Measurements from ENCODE around the gene ACIN1. TPM values are rescaled to one million over a fixed set of nuclear protein-coding genes. Genes with fewer than 3 reads are reported as not detected.

Gene ACIN1
- total and polyA plus RNA-seq, 2 of the 13 experiments (the other 11 are each of a cell fraction or from before 2014, with no cell fraction given), result 165 to 183 TPM

DNA sequence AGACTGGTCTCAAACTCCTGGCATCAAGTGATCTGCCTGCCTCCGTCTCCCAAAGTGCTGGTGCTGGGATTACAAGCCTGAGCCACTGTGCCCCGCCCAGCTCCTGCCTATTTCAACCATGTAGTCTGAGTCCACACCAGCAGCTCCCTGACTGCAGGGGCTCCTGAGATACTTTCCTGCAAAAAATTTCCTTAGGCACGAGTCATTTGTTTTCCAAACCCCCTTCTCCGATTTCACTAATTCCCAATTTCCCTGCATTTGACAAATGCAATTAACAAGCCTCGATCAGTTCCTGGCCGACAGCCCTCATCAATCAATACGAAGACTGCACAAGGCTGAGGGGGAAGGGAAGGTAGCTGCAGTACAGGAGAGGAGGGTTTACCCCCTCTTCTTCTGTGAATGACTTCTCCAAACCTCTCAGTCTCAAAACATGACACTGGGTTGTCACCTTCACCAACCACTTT, 70.3 kb downstream of the ACIN1 start (continued):
- no peak for TF ChIP-seq EP300 (IDR thresholded peaks at IDR 0.05; ENCODE audit: low read depth in 2 of 2, low read length in 2 of 2)
- 0 out of 2 replicates have a peak, but pooled peaks have one; percentile 21 for TF ChIP-seq EP300 (CRISPR knock-in tag; IDR thresholded peaks at IDR 0.05; ENCODE audit: borderline replicate concordance)
- 0 out of 2 replicates have a peak, but pooled peaks have one; percentile 47 for TF ChIP-seq TOPORS (CRISPR knock-in tag; IDR thresholded peaks at IDR 0.05)
- TF ChIP-seq, protein P1, sequence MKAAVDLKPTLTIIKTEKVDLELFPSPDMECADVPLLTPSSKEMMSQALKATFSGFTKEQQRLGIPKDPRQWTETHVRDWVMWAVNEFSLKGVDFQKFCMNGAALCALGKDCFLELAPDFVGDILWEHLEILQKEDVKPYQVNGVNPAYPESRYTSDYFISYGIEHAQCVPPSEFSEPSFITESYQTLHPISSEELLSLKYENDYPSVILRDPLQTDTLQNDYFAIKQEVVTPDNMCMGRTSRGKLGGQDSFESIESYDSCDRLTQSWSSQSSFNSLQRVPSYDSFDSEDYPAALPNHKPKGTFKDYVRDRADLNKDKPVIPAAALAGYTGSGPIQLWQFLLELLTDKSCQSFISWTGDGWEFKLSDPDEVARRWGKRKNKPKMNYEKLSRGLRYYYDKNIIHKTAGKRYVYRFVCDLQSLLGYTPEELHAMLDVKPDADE (CRISPR knock-in tag; IDR thresholded peaks at IDR 0.05), result no peak
- TF ChIP-seq CBX5 (CRISPR knock-in tag; IDR thresholded peaks at IDR 0.05; ENCODE audit: borderline replicate concordance), result 0 out of 2 replicates have a peak, but pooled peaks have one; percentile 12
- TF ChIP-seq, protein P2, sequence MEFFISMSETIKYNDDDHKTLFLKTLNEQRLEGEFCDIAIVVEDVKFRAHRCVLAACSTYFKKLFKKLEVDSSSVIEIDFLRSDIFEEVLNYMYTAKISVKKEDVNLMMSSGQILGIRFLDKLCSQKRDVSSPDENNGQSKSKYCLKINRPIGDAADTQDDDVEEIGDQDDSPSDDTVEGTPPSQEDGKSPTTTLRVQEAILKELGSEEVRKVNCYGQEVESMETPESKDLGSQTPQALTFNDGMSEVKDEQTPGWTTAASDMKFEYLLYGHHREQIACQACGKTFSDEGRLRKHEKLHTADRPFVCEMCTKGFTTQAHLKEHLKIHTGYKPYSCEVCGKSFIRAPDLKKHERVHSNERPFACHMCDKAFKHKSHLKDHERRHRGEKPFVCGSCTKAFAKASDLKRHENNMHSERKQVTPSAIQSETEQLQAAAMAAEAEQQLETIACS (CRISPR knock-in tag; IDR thresholded peaks at IDR 0.05), result 0 out of 2 replicates have a peak, but pooled peaks have one; percentile 17
- peak; percentile 39; the same call in 1 of the 2 replicates for TF ChIP-seq AHR (CRISPR knock-in tag; IDR thresholded peaks at IDR 0.05)
- no peak for TF ChIP-seq HCFC1 (IDR thresholded peaks at IDR 0.05; ENCODE audit: low read depth, low read length)
- TF ChIP-seq, protein P3, sequence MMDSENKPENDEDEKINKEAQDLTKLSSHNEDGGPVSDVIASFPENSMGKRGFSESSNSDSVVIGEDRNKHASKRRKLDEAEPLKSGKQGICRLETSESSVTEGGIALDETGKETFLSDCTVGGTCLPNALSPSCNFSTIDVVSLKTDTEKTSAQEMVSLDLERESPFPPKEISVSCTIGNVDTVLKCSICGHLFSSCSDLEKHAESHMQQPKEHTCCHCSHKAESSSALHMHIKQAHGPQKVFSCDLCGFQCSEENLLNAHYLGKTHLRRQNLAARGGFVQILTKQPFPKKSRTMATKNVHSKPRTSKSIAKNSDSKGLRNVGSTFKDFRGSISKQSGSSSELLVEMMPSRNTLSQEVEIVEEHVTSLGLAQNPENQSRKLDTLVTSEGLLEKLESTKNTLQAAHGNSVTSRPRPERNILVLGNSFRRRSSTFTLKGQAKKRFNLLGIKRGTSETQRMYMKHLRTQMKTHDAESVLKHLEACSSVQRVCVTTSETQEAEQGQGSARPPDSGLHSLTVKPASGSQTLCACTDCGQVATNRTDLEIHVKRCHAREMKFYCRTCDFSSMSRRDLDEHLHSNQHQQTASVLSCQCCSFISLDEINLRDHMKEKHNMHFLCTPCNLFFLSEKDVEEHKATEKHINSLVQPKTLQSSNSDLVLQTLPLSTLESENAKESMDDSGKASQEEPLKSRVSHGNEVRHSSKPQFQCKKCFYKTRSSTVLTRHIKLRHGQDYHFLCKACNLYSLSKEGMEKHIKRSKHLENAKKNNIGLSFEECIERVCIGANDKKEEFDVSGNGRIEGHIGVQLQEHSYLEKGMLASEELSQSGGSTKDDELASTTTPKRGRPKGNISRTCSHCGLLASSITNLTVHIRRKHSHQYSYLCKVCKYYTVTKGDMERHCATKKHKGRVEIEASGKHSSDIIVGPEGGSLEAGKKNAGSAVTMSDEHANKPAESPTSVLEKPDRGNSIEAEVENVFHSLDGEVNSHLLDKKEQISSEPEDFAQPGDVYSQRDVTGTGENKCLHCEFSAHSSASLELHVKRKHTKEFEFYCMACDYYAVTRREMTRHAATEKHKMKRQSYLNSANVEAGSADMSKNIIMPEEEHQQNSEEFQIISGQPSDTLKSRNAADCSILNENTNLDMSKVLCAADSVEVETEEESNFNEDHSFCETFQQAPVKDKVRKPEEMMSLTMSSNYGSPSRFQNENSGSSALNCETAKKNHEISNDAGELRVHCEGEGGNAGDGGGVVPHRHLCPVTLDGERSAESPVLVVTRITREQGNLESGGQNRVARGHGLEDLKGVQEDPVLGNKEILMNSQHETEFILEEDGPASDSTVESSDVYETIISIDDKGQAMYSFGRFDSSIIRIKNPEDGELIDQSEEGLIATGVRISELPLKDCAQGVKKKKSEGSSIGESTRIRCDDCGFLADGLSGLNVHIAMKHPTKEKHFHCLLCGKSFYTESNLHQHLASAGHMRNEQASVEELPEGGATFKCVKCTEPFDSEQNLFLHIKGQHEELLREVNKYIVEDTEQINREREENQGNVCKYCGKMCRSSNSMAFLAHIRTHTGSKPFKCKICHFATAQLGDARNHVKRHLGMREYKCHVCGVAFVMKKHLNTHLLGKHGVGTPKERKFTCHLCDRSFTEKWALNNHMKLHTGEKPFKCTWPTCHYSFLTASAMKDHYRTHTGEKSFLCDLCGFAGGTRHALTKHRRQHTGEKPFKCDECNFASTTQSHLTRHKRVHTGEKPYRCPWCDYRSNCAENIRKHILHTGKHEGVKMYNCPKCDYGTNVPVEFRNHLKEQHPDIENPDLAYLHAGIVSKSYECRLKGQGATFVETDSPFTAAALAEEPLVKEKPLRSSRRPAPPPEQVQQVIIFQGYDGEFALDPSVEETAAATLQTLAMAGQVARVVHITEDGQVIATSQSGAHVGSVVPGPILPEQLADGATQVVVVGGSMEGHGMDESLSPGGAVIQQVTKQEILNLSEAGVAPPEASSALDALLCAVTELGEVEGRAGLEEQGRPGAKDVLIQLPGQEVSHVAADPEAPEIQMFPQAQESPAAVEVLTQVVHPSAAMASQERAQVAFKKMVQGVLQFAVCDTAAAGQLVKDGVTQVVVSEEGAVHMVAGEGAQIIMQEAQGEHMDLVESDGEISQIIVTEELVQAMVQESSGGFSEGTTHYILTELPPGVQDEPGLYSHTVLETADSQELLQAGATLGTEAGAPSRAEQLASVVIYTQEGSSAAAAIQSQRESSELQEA (CRISPR knock-in tag; IDR thresholded peaks at IDR 0.05; ENCODE audit: not compliant biosample characterization), result peak; percentile 10
- peak; percentile 15 for TF ChIP-seq PRPF4 (IDR thresholded peaks at IDR 0.05; ENCODE audit: low read depth, low read length, poor library complexity, severe bottlenecking)
- TF ChIP-seq, protein P4, sequence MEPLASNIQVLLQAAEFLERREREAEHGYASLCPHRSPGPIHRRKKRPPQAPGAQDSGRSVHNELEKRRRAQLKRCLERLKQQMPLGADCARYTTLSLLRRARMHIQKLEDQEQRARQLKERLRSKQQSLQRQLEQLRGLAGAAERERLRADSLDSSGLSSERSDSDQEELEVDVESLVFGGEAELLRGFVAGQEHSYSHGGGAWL (CRISPR knock-in tag; IDR thresholded peaks at IDR 0.05), result 0 out of 2 replicates have a peak, but pooled peaks have one; percentile 30

Measured in HepG2 (cell line).